H1 (cell line): Measurements from ENCODE around the gene LMAN2. TPM values are rescaled to one million over a fixed set of nuclear protein-coding genes. Genes with fewer than 3 reads are reported as not detected.

ENCODE experiments used
- CTCF ChIA-PET: fragments of 300-600 bp; sonication (Branson Sonifier 250); formaldehyde crosslinking; loops from one replicate; lab custom pipeline; 2021; ENCODE audit not compliant: partially characterized antibody; lab: Charles Lee
- POLR2A ChIA-PET: fragments of 300-600 bp; sonication (Branson Sonifier 250); formaldehyde crosslinking; loops from one replicate; lab custom pipeline; 2021; ENCODE audit warnings: inconsistent platforms; ENCODE audit not compliant: partially characterized antibody; lab: Charles Lee
- DNase-seq, 2 experiments: peaks; one replicate each; pipeline versions ENCODE4 v3.0.0 to v3.0.0-alpha.2; 2010 to 2022; ENCODE audit warnings: low spot score in 2 of 2, low read depth in 1 of 2, mixed read lengths in 1 of 2
- FAIRE-seq: peaks from 2 replicates; lab custom pipeline; 2011; peaks lifted over from hg19 to GRCh38; lab: Jason Lieb, UNC
- H2AFZ ChIP-seq: 2 replicates; pipeline ENCODE4 v1.8.1; 2012; ENCODE audit warnings: low read length, inconsistent platforms
- H2AK5ac ChIP-seq: 2 replicates; pipeline ENCODE4 v1.6.1; 2013; ENCODE audit warnings: low read depth, low read length
- H2BK120ac ChIP-seq: replicated peaks from 2 replicates; pipeline ENCODE3; 2013; ENCODE audit warnings: low read depth, low read length, inconsistent platforms
- H2BK12ac ChIP-seq: 2 replicates; pipeline ENCODE4 v1.6.1; 2013; ENCODE audit warnings: low read depth, low read length
- H2BK15ac ChIP-seq: 2 replicates; pipeline ENCODE4 v1.6.1; 2013; ENCODE audit warnings: low read length
- H2BK20ac ChIP-seq: 2 replicates; pipeline ENCODE4 v1.6.1; 2013; ENCODE audit warnings: low read length
- H2BK5ac ChIP-seq: 2 replicates; pipeline ENCODE4 v1.6.1; 2013; ENCODE audit warnings: low read depth, low read length
- H3K14ac ChIP-seq: 2 replicates; pipeline ENCODE4 v1.6.1; 2013; ENCODE audit warnings: inconsistent platforms; ENCODE audit not compliant: insufficient read length
- H3K18ac ChIP-seq: 2 replicates; pipeline ENCODE4 v1.6.1; 2013; ENCODE audit warnings: low read length; ENCODE audit errors: extremely low read depth
- H3K23ac ChIP-seq: 2 replicates; pipeline ENCODE4 v1.6.1; 2013; ENCODE audit warnings: inconsistent platforms; ENCODE audit not compliant: insufficient read length
- H3K23me2 ChIP-seq: 2 replicates; pipeline ENCODE4 v1.6.1; 2013; ENCODE audit warnings: low read depth, low read length
- H3K27ac ChIP-seq: 2 replicates; pipeline ENCODE4 v1.6.1; 2011; ENCODE audit warnings: low read depth, low read length, inconsistent platforms
- H3K27me3 ChIP-seq, 4 experiments: replicated peaks in 1 of 4; 1 replicate in 1 of 4; 2 replicates in 3 of 4; pipeline versions ENCODE4 v1.6.1 to v1.8.1; 2011 to 2013; ENCODE audit warnings: low read length in 3 of 4, mild to moderate bottlenecking in 3 of 4, inconsistent platforms in 2 of 4, mixed read lengths in 2 of 4, moderate library complexity in 1 of 4; ENCODE audit not compliant: control insufficient read depth in 3 of 4, insufficient read depth in 3 of 4; ENCODE audit errors: extremely low read depth in 1 of 4
- H3K36me3 ChIP-seq, 4 experiments: 2 replicates each; pipeline versions ENCODE4 v1.6.1 to v1.8.1; 2011 to 2013; ENCODE audit warnings: mild to moderate bottlenecking in 4 of 4, low read length in 3 of 4, moderate library complexity in 2 of 4, control low read depth in 1 of 4, inconsistent platforms in 1 of 4; ENCODE audit not compliant: insufficient read depth in 4 of 4, control insufficient read depth in 2 of 4
- H3K4ac ChIP-seq: replicated peaks from 2 replicates; pipeline ENCODE3; 2013; ENCODE audit warnings: low read length, low read depth, mixed read lengths, inconsistent platforms; ENCODE audit not compliant: insufficient read length
- H3K4me1 ChIP-seq, 4 experiments: replicated peaks in 1 of 4; 1 replicate in 1 of 4; 2 replicates in 3 of 4; pipeline versions ENCODE4 v1.6.1 to v1.8.1; 2011 to 2013; ENCODE audit warnings: low read length in 3 of 4, inconsistent platforms in 2 of 4, mixed read lengths in 1 of 4; ENCODE audit not compliant: insufficient read depth in 4 of 4, control insufficient read depth in 3 of 4
- H3K4me2 ChIP-seq, 2 experiments: 2 replicates each; pipeline versions ENCODE4 v1.6.1 to v1.8.1; 2011 to 2013; ENCODE audit warnings: low read depth in 2 of 2, low read length in 2 of 2, control low read depth in 1 of 2, inconsistent platforms in 1 of 2, mild to moderate bottlenecking in 1 of 2; ENCODE audit not compliant: insufficient read depth in 1 of 2
- H3K4me3 ChIP-seq, 4 experiments: fragments of 200-600, 300-600 bp in 1 of 4; sonication (generic), shearing (Covaris generic), sonication (Bioruptor Twin) in 1 of 4; 2 replicates each; pipeline versions ENCODE4 v1.5.1 to v1.8.1; 2011 to 2016; ENCODE audit warnings: low read length in 4 of 4, low read depth in 3 of 4, control low read depth in 2 of 4, inconsistent platforms in 2 of 4, mild to moderate bottlenecking in 2 of 4, mixed read lengths in 1 of 4, moderate library complexity in 1 of 4; ENCODE audit not compliant: insufficient read depth in 2 of 4; ENCODE audit errors: extremely low read depth in 1 of 4
- H3K56ac ChIP-seq: replicated peaks from 2 replicates; pipeline ENCODE3; 2013; ENCODE audit warnings: low read depth, mild to moderate bottlenecking, mixed read lengths, low read length, inconsistent platforms; ENCODE audit not compliant: insufficient read length
- H3K79me1 ChIP-seq: 2 replicates; pipeline ENCODE4 v1.6.1; 2013; ENCODE audit warnings: low read depth, low read length, control low read depth
- H3K79me2 ChIP-seq, 2 experiments: 2 replicates each; pipeline versions ENCODE4 v1.6.1 to v1.8.1; 2012 to 2013; ENCODE audit warnings: low read length in 2 of 2, mild to moderate bottlenecking in 2 of 2, inconsistent platforms in 1 of 2; ENCODE audit not compliant: insufficient read depth in 2 of 2, control insufficient read depth in 1 of 2
- H3K9ac ChIP-seq, 4 experiments: replicated peaks in 1 of 4; 1 replicate in 1 of 4; 2 replicates in 3 of 4; pipeline versions ENCODE4 v1.6.1 to v1.8.1; 2011 to 2013; ENCODE audit warnings: low read depth in 3 of 4, low read length in 3 of 4, control low read depth in 2 of 4, mild to moderate bottlenecking in 2 of 4, moderate library complexity in 2 of 4, inconsistent platforms in 1 of 4; ENCODE audit errors: extremely low read depth in 1 of 4
- H3K9me3 ChIP-seq, 2 experiments: 2 replicates each; pipeline versions ENCODE4 v1.6.1 to v1.8.1; 2012 to 2013; ENCODE audit warnings: mild to moderate bottlenecking in 2 of 2, moderate library complexity in 2 of 2, control low read depth in 1 of 2, inconsistent platforms in 1 of 2, low read depth in 1 of 2, low read length in 1 of 2, mixed read lengths in 1 of 2; ENCODE audit not compliant: insufficient read depth in 2 of 2
- H4K20me1 ChIP-seq, 2 experiments: replicated peaks in 1 of 2; 2 replicates each; pipeline versions ENCODE3 to v1.8.1; 2011 to 2013; ENCODE audit warnings: inconsistent platforms in 2 of 2, low read length in 2 of 2, mild to moderate bottlenecking in 1 of 2; ENCODE audit not compliant: insufficient read depth in 2 of 2, control insufficient read depth in 1 of 2
- H4K5ac ChIP-seq: 2 replicates; pipeline ENCODE4 v1.6.1; 2013; ENCODE audit warnings: low read length, low read depth, mixed read lengths, inconsistent platforms; ENCODE audit not compliant: insufficient read length
- H4K8ac ChIP-seq: 2 replicates; pipeline ENCODE4 v1.8.0; 2013; ENCODE audit warnings: mild to moderate bottlenecking, moderate library complexity, low read length, inconsistent platforms; ENCODE audit not compliant: insufficient read depth; ENCODE audit errors: extremely low read depth
- H4K91ac ChIP-seq: replicated peaks from 2 replicates; pipeline ENCODE3; 2013; ENCODE audit warnings: low read length, mixed read lengths, inconsistent platforms; ENCODE audit not compliant: insufficient read length
- POLR2A ChIP-seq, 2 experiments: IDR thresholded peaks; 1 replicate in 1 of 2; 2 replicates in 1 of 2; pipeline ENCODE4 v1.6.1; 2011; ENCODE audit warnings: low read depth in 2 of 2, low read length in 2 of 2, mild to moderate bottlenecking in 2 of 2; ENCODE audit errors: control extremely low read depth in 1 of 2
- ZNF274 ChIP-seq: IDR thresholded peaks from 2 replicates; pipeline ENCODE4 v1.7.0; 2012; ENCODE audit warnings: low read length, borderline replicate concordance; ENCODE audit errors: extremely low read depth
- WGBS, 2 experiments: shearing (Covaris generic) in 1 of 2; methylation state at CpG; one replicate each; pipeline versions ENCODE4 v1.1.6 to v1.1.7; 2013 to 2015; ENCODE audit warnings: low lambda C conversion rate in 2 of 2, mixed read lengths in 2 of 2, inconsistent platforms in 1 of 2, low coverage in 1 of 2, missing lambda C conversion rate in 1 of 2; ENCODE audit not compliant: insufficient replicate concordance in 2 of 2, insufficient coverage in 1 of 2, insufficient read length in 1 of 2; ENCODE audit errors: extremely low coverage in 1 of 2, missing lambda C conversion rate in 1 of 2; 5-methylcytosine and 5-hydroxymethylcytosine counted together
- polyA plus RNA-seq, 7 experiments: library from polyadenylated mRNA; depleted of rRNA in 3 of 7; stranded (reverse) in 5 of 7; unstranded in 2 of 7; fragments of >200 nt in 5 of 7; fragments of 200-250 nt in 2 of 7; gene quantifications; 1 replicate in 5 of 7; 2 replicates in 1 of 7; 4 replicates in 1 of 7; pipeline versions ENCODE4 v1.2.1 to v1.2.3, GENCODE V29; 2011 to 2013; ENCODE audit warnings: missing spikeins in 2 of 7, mixed read lengths in 2 of 7
- total RNA-seq: library from RNA; stranded (reverse); fragmentation: NEBNext Ultra II Directional; extraction: Animal tissue kit (Norgen Biotek cat#: 25700); gene quantifications from 2 replicates; pipeline ENCODE4 v1.2.1, GENCODE V29; 2021

The LMAN2 gene
- total and polyA plus RNA-seq, 2 of the 8 experiments (the other 6 are each of a cell fraction or from before 2014, with no cell fraction given), result 116 to 225 TPM

GRCh38 chr5:177300951-177301350 lies 50.5 kb downstream of the LMAN2 start:
- peaks cover 10 to 19% of the 10 kb centered on the region in 2 experiments for H3K79me2 ChIP-seq
- H3K36me3 ChIP-seq, result peaks cover 3 to 24% (median 7%) of the 10 kb centered on the region in 4 experiments; a peak in 6 of 8 replicates
- CTCF ChIA-PET, result interaction anchor here (0.8 to 6.5 kb wide), 7 partner anchors 9 to 641 kb away, joined by 3 to 37 read pairs (median 3); no protein-coding TSS in a partner anchor
- H3K79me1 ChIP-seq, result peaks cover 12% of the 10 kb centered on the region
- H3K18ac ChIP-seq, result no peak overlapping the region
- no peak overlapping the region for H2BK12ac ChIP-seq
- H3K4ac ChIP-seq, result no peak overlapping the region
- POLR2A ChIA-PET, result interaction anchor here (0.6 to 12.1 kb wide), 10 partner anchors 11 to 327 kb away, joined by 3 to 111 read pairs (median 3); partner anchors contain the start of genes FAM193B, LMAN2, MXD3 and NSD1
- H3K4me1 ChIP-seq, result peaks cover 3 to 20% (median 6%) of the 10 kb centered on the region in 4 experiments; a peak in 6 of 7 replicates
- H2BK5ac ChIP-seq, result no peak overlapping the region
- no peak for DNase-seq
- no peak overlapping the region for H2AFZ ChIP-seq
- no peak overlapping the region for H3K4me3 ChIP-seq
- H3K23me2 ChIP-seq, result peaks cover 13% of the 10 kb centered on the region; the same call in 1 of the 2 replicates
- H3K23ac ChIP-seq, result no peak overlapping the region
- TF ChIP-seq ZNF274 (no peak), POLR2A (IDR thresholded peaks at IDR 0.05; ENCODE audit: control extremely low read depth in 1 of 2, low read depth in 2 of 2, low read length in 2 of 2) (0 out of 3 replicates have a peak, but pooled peaks of 1 of the 2 experiments have one; percentile 2)
- no peak overlapping the region for H4K91ac ChIP-seq
- H2BK20ac ChIP-seq, result no peak overlapping the region
- no peak overlapping the region for H3K56ac ChIP-seq
- H4K8ac ChIP-seq, result no peak overlapping the region
- 97% methylated on average over 2 of the region's 2 CpGs; no CpG with 5 or more reads in 1 of the 2 experiments for WGBS, 2 experiments
- peaks cover 11 to 19% of the 10 kb centered on the region in 2 experiments for H4K20me1 ChIP-seq
- H2BK120ac ChIP-seq, result no peak overlapping the region
- H3K27ac ChIP-seq, result no peak overlapping the region
- no peak overlapping the region for H3K14ac ChIP-seq
- H2AK5ac ChIP-seq, result no peak overlapping the region
- no peak overlapping the region for H2BK15ac ChIP-seq
- no peak overlapping the region for H3K4me2 ChIP-seq
- no peak overlapping the region for H4K5ac ChIP-seq
- H3K27me3 ChIP-seq, result no peaks in the 10 kb centered on the region
- no peak overlapping the region for H3K9ac ChIP-seq
- H3K9me3 ChIP-seq, result no peaks in the 10 kb centered on the region
- no peak for FAIRE-seq
